Measurements from ENCODE around the gene ZNF292. TPM values are rescaled to one million over a fixed set of nuclear protein-coding genes. Genes with fewer than 3 reads are reported as not detected.

The ZNF292 gene
- total RNA-seq, 4 donors from 2014 or later: 16.5 to 38.9 (median 17.3) TPM

DNA sequence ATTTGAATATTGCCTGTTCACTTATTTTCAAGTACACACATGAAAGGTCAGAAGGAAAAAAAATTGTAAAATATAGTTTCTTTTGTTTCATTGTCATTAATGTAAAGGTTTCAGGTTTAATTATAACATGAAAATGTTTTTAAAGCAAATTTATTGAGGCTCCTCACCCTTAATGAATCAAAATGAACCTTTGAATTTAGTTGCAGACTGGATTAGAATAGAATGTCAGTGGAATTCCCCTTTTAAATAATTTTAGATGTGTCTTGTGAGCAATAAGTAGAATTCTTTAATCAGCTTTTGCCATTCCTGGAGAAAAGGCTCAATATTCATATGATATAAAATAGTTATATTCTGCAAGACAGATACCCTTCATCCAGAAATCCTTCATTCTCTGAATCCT is 96.4 kb downstream of the ZNF292 start:
- H3K4me3 ChIP-seq: no peak overlapping the region
- TF ChIP-seq POLR2A (IDR thresholded peaks at IDR 0.05): no peak
- no peak for TF ChIP-seq CTCF (IDR thresholded peaks at IDR 0.05)
- H3K9me3 ChIP-seq: no peaks in the 10 kb centered on the region
- peaks cover 0 to 97% (median 8%) of the 10 kb centered on the region in 3 donors for H3K36me3 ChIP-seq
- intact Hi-C loops (cut with DNase I): no loop called here
- H3K27me3 ChIP-seq: no peaks in the 10 kb centered on the region
- DNase-seq: no peak
- no peak overlapping the region for H3K27ac ChIP-seq
- no peaks in the 10 kb centered on the region for H3K4me1 ChIP-seq

- Histone ChIP-seq H3K27me3 (no peaks in the 10 kb centered on the region), H3K36me3 (peaks cover 0 to 63% (median 5%) of the 10 kb centered on the region in 3 donors), H3K27ac (no peak overlapping the region), H3K4me1 (no peaks in the 10 kb centered on the region), H3K9me3 (no peaks in the 10 kb centered on the region), H3K4me3 (no peak overlapping the region)
- no peak for DNase-seq
- 92 to 94% methylated on average over 3 of the region's 3 CpGs for WGBS, 2 donors
- intact Hi-C loops (cut with DNase I): no loop called here
- TF ChIP-seq CTCF (IDR thresholded peaks at IDR 0.05): no peak
- TF ChIP-seq POLR2A (IDR thresholded peaks at IDR 0.05): no peak
These were observed 101.7 kb downstream of the ZNF292 start for GRCh38 chr6:87257046-87257445.

GRCh38 chr6:87257565-87257964 is 102.2 kb downstream of the ZNF292 start:
- Histone ChIP-seq H3K9me3 (no peaks in the 10 kb centered on the region), H3K4me3 (no peak overlapping the region), H3K27me3 (no peaks in the 10 kb centered on the region), H3K27ac (no peak overlapping the region), H3K4me1 (no peaks in the 10 kb centered on the region), H3K36me3 (peaks cover 0 to 58% (median 5%) of the 10 kb centered on the region in 3 donors)
- TF ChIP-seq POLR2A (IDR thresholded peaks at IDR 0.05): no peak
- no peak for TF ChIP-seq CTCF (IDR thresholded peaks at IDR 0.05)
- intact Hi-C loops (cut with DNase I): no loop called here
- WGBS, 2 donors: 97 to 98% methylated on average over 4 of the region's 4 CpGs
- no peak for DNase-seq

DNA sequence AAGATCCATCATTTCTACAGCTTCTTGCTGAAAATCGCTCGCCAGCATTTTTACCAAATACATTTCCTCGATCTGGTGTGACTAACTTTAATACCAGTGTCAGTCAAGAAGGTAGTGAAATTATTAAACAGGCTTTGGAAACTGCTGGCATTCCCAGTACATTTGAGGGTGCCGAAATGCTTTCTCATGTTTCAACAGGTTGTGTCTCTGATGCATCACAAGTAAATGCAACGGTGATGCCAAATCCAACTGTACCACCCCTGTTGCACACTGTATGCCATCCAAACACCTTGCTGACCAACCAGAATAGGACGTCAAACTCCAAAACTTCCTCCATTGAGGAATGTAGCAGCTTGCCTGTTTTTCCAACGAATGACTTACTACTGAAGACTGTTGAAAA is 102.6 kb downstream of the ZNF292 start:
- peaks cover 0 to 54% (median 5%) of the 10 kb centered on the region in 3 donors for H3K36me3 ChIP-seq
- no peaks in the 10 kb centered on the region for H3K27me3 ChIP-seq
- no peaks in the 10 kb centered on the region for H3K4me1 ChIP-seq
- no peak overlapping the region for H3K27ac ChIP-seq
- no peak overlapping the region for H3K4me3 ChIP-seq
- DNase-seq: no peak
- WGBS, 2 donors: 84 to 97% methylated on average over 7 of the region's 7 CpGs
- intact Hi-C loops (cut with DNase I): no loop called here
- TF ChIP-seq POLR2A (IDR thresholded peaks at IDR 0.05): no peak
- TF ChIP-seq CTCF (IDR thresholded peaks at IDR 0.05): no peak
- H3K9me3 ChIP-seq: no peaks in the 10 kb centered on the region

- H3K27ac ChIP-seq: no peak overlapping the region
- intact Hi-C loops (cut with DNase I): no loop called here
These were observed 104.4 kb downstream of the ZNF292 start for GRCh38 chr6:87259791-87260190.

More at GRCh38 chr6:87259791-87260190, 104.4 kb downstream of the ZNF292 start:
- no peak for DNase-seq
- Histone ChIP-seq H3K9me3 (no peaks in the 10 kb centered on the region), H3K4me3 (no peak overlapping the region), H3K27me3 (no peaks in the 10 kb centered on the region), H3K4me1 (no peaks in the 10 kb centered on the region), H3K36me3 (peaks cover 0 to 35% (median 1%) of the 10 kb centered on the region in 3 donors)
- no peak for TF ChIP-seq POLR2A (IDR thresholded peaks at IDR 0.05)
- no peak for TF ChIP-seq CTCF (IDR thresholded peaks at IDR 0.05)
- 92 to 93% methylated on average over 7 of the region's 7 CpGs for WGBS, 2 donors

All from esophagus squamous epithelium (tissue), 5 donors.